ENCODE results near the gene ATXN7.

The ATXN7 gene

DNA sequence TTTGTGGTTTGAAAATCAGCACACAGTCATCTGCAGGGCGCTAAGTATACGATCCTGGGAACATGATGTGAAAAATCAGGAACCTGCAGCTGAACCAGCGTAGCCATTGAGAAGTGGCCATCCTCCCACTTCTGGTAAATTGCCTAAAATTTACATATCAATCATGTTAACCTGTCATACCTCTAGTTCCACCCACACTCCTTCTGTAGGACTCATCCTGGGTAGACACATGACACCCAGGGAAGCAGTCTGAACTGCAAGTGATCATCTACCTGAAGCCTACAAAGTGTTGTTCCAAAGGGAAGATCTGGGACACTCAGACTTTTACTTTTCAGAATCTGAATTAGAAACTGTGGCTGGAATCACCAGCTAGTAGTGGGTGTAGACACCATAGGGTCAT lies 165.1 kb downstream of the ATXN7 start:
- DNase-seq = no peak

DNA sequence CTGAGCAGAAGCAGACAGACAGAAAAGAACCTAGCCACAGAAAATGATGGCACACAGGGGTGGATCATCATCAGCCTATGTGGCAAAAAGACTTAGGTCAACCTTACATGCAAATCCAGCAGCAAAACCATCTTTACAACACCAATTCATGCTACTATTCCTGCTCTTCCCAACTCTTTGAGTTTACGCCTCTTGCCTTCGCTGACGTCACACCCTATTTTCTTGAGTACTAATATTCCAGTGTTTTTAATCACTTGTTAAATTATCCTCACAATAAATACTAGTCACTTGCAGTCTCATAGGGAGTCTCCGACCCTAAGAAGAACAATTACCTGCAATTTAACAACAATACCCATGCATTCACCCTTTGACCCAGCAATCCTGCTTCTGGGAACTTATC lies 165.6 kb downstream of the ATXN7 start:
- DNase-seq = no peak

DNA sequence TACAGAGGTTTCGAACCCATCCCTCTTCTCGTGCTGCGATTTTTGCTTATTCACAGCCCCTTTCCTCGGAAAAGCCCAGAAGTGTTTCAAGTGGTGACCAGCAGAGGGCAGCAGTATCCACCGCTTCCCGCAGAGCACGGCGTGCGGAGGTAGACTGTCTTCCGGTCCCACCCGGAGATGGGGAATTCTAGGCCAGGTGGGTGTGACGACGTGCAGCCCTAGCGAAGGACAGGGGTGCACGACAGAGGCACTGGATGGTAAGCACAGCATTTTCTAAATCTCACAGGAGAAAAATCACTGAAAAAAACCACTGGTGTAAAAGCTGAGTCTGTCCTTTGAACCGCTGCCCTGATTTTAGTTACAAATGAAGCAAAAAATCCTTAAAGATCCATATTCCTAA lies 167.1 kb downstream of the ATXN7 start:
- DNase-seq = peak; percentile 84

DNA sequence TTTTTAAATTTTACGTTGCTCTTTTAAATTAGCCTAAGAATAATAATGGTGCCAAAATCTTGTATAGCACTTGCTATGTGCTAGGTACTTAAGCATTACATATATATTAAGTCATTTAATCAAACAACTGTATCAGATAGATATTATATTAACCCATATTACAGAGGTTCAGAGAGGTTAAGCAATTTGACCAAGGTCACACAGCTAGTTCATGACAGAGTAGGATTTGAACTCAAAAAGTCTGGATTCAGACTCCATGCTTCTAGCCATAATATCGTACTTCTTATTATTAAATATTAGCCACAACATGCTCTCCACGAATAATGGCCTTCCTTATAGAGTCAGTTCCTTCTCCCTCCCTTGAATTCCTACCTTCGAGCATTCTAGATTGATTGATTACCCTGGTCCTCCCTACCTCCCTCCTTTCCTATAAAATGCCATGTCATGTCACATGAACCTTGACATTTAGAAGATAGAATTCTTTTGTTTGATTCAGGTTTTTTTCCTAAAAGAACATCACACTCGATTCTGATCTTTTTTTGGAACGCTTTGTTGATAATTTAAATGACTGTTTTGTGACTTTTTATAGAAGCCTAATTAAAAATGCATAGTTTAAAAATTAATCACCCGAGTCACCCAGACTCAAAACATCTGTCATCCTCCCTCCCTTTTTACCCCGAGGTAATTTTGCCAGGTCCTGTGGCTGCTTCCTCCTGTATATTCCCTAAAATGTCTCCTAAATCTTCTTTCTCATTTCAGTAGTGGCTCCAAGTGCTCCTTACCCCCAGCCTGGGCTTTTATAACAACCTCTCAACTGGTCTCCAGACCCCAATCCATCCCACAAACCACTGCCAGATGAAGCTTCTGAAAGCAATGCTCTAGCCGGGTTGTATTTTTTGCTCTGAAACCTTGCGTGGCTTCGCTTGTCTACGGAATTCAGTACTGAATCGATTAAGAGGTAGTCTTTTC lies 168.2 kb downstream of the ATXN7 start:
- no peak for DNase-seq

DNA sequence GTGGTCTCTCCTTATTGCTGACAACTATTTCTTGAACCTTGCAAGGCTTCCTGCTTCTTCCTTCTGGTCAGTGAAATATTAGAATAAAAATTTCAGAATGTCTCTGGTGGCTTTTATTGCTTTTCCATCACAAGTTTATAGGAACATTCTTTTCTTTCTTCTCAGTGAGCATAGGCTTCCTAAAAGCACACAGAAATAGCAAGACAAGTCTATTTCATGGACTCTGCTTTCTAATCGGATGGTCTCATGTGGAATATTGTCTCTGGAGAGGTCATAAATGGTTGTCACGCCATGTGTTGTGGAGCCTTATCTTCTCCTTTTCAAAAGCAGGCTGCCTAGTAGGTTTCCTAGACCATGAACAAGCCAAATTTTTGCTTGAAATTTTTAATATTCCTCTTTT lies 169.4 kb downstream of the ATXN7 start:
- DNase-seq = no peak

DNA sequence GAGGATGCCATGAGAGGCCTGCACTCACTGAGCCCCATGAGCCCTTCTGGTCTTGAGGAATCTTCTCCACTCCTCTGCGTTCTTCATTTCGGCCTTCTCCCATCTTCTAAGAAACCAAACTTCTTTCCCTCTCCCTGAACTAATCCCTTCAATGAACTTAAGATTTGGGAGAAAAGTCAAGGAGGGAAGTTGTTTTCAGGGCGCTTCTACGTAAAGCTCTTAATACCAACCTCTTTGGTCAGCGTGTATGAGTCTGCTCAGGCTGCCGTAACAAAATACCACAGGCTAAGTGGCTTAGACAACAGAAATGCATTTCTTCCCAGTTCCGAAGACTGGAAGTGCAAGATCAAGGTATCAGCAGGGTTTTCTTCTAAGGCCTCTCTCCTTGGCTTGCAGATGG lies 173.4 kb downstream of the ATXN7 start:
- no peak for DNase-seq

DNA sequence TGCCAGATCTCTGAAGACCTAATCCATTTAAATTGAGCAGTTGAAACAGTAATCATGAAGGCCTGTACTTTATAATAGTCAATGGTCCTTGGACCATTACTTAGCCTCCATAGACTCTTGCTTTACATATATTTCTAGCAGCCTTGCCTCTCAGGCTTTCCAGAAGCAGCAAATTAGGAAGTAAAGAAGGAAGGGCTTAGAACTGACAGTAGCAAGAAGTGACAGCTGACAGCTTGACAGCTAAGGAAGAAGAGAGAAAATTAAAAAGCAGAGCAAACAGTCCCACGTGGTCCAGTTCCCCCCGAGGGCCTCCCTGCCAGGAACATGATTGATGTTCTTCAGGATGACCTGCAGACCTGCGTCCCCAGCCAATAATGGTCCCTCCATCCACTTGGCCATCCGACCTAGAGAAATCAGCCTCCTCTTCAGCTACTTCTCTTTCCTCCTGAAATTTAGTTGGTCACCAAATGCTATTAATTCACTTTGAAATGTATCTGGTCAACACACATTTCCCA lies 174.6 kb downstream of the ATXN7 start:
- no peak for DNase-seq

DNA sequence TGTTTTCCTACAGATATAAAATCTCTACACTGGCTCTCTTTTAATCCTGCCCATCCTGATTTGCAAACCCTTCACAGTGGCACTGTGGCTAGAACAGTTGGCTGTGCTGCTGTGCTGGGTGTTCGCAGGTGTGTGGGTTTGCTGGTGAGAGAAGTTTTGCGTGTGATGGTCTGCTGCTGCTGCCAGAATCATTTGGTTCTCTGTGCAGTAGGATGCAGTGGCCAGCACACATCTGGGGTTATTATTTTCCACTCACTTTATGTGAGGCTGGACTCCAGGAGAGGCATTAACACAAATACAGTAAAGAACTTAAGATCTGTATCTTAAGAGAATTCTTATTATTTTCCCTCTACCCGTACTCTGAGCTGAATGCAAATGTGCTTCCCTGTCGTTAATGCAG lies 175.7 kb downstream of the ATXN7 start:
- no peak for DNase-seq

DNA sequence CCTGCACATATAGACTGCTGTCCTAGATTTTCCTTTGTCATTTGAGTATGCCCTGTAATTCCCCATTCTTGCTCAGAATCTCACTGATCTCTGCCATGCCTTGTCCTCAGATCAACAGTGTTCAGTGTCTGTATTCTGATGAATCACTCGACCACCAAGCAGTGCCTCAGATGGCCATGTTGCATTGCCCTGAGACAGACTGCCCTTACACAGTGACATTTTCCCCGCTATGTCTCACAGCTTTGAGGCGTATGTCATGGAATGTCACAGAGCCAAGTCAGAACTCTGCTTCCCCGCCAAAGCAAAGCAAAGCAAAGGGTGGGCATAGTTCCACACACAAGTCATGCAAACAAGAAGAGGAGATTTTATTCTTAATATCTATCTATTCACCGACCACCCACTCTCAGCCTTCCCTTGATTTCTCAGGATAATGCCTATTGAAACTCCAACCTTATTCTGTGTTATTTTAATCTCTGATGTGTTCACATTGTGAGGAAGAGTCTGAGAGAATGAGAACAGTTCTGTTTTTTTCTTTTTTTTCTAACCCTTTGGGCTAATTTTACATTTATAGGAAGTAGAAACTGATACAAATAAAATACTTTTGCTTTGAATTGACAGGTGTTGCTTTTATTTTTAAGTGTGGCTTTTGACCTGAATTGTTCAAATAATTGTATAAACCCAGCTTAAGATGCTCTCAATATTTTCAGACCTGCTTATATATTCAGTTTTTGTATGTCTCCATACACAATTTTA lies 176.5 kb downstream of the ATXN7 start:
- no peak for DNase-seq

DNA sequence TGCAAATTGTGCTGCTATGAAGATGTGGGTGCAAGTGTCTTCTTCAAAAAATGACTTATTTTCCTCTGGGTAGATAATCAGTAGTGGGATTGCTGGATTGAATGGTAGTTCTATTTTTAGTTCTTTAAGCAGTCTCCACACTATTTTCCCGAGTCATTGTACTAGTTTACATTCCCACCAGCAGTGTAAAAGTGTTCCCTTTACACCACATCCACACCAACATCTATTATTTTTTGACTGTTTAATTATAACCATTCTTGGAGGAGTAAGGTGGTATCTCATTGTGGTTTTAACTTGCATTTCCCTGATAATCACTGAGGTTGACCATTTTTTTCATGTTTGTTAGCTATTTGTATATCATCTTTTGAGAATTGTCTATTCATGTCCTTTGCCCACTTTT lies 179.3 kb downstream of the ATXN7 start:
- no peak for DNase-seq

DNA sequence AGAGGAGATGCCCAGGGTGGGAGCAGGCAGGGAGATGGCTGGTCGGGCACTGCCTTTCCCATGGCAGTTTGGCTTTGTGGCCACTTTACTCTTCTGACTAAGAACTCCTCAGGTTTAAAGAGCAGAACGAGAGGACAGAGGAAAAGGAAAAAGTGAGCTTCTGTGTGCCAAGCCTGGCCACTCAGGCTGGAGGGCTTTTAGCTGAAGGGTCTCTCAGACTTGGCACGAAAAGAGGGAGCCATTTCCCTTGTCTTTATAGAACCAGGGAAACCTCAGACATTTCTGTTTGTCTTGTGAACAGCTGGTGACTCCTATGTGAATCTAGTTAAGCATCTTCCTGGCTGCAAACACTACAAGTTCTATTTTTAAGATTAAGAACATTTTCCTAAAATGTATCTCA lies 182.9 kb downstream of the ATXN7 start:
- DNase-seq = no peak

DNA sequence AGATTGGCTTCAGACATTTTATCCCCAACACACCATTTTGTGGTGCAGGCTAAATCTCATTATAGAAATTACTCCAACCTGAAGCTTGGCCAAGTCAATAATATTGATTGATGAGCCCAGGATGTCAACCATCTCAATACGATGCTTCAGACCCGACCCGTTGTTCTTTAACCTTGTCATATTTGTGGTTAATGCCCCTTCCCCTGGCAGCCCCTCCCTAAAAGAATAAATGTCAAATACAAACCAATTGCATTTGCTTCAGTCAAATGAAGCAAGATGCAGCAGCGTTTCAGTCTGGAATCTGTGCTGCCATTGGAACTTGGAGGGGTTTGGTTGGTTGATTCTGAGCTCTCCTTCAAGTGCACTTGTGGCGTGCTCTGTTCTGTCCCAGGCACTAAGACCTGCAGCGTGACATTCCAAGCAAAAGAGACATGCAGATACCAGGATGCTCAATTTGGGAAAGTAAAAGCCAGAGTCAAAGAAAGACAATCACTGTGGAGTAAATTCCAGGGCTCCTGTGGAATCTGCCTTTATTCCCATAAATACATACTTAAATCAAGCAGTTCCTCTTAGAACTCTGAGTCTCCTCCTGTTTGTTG lies 183.4 kb downstream of the ATXN7 start:
- DNase-seq = no peak

DNA sequence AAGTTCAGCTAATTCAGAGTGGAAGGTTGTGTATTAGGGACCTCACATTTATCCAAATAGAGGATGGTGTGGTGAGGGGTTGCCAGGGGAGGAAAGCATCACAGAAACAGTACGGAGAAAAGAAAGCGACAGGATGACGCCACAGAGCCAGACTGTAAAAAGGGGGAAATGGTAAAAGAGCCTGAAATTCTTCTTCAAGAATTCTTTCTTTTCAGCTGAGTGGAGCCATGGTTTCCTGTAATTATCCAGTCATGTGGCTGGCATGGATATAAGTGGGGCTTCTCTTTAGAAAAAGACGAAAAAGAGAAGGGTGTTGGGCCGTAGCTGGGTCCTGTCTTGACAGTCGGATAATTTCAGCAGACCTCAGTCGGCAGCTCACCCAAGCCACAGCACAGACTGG lies 184.1 kb downstream of the ATXN7 start:
- DNase-seq = no peak

DNA sequence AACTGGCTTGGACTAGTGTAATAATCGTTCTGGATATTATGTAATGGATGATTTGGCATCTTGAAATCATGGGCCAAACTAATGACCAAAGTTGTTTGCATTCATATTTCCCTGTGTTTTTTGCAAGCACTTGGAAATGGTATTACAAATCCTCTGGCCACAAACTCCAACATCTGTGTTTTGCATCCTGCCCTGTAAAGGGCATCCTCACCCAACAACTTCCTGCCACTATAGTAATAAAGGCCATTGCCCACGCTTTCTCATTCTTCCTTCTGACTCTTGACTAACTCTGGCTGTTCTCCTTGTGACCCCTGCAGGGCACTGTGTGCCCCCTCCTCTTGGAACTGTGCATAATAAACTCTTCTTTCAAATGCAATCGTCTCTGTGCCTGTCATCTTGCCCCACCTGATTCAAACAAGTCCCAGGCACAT lies 185.0 kb downstream of the ATXN7 start:
- DNase-seq = no peak

DNA sequence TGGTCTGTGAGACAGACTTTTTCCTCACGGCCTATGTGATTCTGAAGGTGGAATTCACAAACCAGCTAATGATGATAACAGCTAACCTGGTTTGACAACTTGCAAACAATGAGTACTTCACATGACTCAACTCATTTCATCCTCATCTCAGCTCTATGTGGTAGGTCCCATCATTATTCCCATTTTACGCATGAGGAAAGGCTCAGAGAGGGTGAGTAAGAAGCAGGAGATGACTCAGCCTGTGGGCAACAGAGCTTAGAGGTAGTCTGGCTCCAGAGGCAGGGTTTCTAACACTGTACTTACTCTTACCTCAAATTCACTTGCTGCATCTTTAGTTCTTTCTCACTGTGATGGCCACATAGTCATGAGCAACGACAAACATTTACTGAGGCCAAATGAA lies 185.5 kb downstream of the ATXN7 start:
- no peak for DNase-seq

DNA sequence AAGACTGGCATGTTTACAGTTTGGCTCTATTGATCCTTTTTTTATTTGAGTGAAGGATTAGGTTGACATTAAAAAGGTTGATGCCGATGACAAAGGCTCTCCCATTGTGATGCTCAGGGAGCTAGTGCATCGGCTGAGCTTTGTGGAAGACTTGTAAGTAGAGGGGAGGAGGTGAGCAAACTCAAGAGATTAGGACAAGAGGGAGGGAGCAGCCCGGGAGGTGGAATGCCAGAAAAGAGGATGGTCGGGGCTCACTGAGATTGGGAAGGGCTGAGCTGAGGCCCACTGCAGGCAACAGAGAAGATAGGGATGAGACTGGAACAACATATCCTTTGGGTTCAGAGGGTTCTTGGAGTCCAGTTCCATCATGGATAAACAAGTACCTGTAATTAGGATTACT lies 186.2 kb downstream of the ATXN7 start:
- DNase-seq = no peak
